CD1c-positive myeloid dendritic cell (primary cell): Measurements from ENCODE around the gene CD59.
"Not testable (repeated sequence)": the region's sequence is repeated elsewhere in the genome, so short reads cannot be mapped to it uniquely, and the experiment has no call there.

ENCODE experiments used
- DNase-seq: peaks from one replicate; pipeline ENCODE4 v3.0.0-alpha.2; 2016; ENCODE audit errors: extremely low spot score

Gene CD59

GRCh38 chr11:33713151-33713855 is 22.9 kb downstream of the CD59 start:
- no peak for DNase-seq

DNA sequence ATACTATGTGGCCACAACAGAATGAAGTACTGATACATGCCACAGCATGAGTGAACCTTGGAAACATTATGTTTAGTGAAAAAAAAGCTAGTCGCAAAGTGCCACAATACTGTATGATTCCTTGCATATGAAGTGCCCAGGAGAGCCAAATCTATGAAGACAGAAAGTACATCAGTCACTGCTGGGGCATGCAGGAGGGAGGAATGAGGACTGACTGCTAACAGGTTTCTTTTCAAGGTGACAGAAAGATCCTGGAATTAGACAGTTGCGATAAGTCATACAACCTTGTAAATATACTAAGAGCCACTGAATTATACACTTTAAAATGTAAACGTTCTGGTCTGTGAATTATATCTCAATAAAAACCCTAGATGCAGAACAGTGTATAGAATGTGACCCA is 23.8 kb downstream of the CD59 start:
- no peak for DNase-seq

- no peak for DNase-seq
Observed at GRCh38 chr11:33709466-33709865, 26.8 kb downstream of the CD59 start.

DNA sequence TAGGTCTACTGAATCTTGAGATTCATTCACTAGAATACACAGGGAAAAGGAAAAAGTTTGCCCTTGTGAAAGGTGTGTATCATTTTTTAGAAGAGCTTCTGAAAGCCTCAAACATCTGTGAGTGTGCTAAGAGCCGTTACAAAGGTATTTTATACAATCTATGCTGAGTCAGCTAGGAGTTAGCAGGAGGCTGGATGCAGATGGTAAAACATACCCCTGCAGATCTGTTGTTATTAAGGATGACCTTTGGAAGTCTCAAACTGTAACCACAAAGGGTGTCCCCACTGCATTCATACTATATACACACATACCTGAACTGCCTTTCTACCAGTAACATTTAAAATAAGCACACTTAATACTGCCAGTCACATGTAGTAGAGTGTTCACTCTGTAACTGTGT is 27.2 kb downstream of the CD59 start:
- DNase-seq: no peak

- DNase-seq: not testable (repeated sequence)
Observed at GRCh38 chr11:33707831-33708230, 28.4 kb downstream of the CD59 start.

DNA sequence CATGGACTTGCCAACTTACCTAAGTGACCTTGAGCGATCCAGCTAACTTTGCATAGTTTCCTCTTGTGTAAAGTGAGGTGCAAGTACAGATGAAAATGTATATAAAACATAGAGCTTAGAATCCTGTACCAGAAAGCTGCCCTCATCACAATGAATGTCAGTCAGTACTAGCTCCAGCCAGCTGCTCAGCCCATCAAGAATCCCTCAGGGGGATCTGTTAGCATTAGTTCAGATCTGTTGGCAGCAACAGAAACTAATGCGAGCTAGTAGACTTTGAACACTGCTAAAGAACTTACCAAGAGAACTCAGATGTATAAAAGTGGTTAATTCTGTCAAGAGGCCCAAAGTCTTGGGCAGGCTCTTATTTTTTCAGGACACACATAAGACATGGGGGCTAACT is 29.3 kb downstream of the CD59 start:
- DNase-seq: no peak

DNA sequence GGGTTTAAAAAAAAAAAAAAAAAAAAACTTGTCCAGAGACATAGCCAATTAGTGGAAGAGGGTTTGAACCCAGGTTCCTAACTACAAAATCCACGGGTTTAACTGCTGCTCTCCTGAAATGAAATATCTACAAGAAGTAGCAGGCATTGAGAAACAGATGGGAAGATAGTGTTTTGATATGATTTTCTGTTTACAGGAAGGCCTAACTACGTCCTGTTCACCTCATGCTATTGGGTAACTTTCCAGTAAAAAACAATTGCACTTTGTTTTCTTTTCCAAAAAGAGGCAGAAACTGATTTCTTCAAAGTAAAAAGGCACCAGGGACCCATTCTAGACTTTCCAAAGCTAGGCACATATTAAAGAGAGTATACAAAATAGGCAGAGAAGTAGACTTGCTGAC is 29.7 kb downstream of the CD59 start:
- DNase-seq: no peak

- no peak for DNase-seq
Observed at GRCh38 chr11:33704240-33705002, 31.8 kb downstream of the CD59 start.

- no peak for DNase-seq
Observed at GRCh38 chr11:33703788-33704187, 32.4 kb downstream of the CD59 start.

DNA sequence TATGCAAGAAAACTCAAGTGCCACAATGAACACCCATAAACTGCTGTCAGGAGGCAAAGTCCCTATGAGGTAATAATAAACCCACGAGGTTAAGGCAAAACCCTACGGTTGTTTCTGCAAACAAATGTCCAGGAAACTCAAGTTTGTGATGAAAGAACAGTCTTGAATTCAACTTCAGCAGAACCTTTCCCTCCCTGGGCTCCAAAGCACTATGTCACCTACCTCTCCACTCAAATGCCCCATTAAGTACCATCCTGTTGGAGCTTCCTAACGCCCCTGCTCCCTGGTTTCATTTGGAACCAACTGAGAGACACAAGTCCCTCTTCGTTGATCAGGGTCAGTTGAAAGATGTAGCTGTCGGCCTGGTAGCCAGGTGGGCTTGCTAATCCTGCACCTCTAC is 33.0 kb downstream of the CD59 start:
- no peak for DNase-seq

DNA sequence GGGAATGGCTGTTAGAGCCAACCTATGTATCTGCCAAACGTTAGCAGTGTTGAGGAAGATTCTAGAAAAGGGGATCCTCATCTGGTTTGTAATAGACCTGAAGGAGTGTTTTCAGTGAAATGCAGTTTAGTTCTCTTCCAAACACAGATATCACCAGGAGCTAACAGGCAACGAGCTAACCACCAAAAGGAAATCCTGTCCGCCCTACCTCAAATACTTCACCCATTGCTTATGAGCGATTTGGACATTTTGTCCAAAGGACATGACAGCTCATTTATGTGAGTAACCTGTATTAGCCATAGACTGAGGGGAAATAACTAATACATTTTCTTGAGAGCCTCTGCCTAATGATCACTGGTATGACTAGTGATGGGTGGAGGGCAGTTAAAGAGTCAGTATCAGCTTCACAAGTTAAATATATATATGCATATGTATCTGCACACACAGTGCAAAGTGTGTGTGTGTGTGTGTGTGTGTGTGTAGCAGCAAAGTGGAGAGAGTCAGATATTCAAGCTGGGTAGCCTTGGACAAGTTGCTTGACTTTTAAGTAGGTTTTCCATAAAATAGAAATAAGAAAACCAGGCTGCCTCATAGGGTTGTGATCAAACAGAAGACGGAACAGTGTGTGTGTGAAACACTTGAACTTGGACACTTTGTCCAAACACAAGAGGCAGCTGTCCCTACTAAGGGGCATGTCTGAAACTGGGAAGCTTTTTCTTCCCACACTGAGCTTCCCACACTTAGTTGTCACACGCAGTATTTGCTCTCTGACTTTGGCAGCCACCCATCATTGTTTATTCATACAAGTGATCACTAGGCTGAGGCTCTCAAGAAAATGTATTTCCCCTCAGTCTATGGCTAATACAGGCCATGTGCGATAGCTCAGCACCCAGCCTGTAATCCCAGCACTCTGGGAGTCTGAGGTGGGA is 34.7 kb downstream of the CD59 start:
- DNase-seq: peak; percentile 35

GRCh38 chr11:33700502-33701271 is 35.5 kb downstream of the CD59 start, which contains the start of gene C11orf91:
Gene C11orf91 (minus strand): TSS chr11:33700826. CDS start chr11:33700740, 86 bp downstream.
- peak; percentile 93 for DNase-seq

DNA sequence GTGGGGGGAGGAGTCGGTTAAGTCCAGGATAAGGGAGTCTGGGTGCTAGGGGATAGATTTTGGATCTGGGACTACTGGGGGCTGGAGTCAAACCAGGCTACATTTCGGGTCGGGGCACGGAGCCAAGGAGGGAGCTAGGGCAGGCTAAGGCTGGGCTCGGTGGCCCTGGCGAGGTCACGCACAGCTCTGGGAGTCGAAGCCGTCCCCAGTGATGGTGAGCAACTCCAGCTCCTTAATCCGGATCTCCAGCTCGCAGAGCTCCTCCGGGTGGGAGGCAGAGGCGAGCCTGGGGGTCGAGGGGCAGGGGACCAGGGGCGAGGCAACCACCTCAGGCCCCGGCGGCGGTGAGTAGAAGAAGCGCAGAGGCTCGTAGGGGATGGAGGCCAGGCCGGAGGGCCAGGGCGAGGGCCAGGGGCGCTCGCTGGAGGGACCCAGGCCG is 36.1 kb downstream of the CD59 start:
- DNase-seq: no peak

GRCh38 chr11:33699515-33700062 is 36.6 kb downstream of the CD59 start:
- no peak for DNase-seq

DNA sequence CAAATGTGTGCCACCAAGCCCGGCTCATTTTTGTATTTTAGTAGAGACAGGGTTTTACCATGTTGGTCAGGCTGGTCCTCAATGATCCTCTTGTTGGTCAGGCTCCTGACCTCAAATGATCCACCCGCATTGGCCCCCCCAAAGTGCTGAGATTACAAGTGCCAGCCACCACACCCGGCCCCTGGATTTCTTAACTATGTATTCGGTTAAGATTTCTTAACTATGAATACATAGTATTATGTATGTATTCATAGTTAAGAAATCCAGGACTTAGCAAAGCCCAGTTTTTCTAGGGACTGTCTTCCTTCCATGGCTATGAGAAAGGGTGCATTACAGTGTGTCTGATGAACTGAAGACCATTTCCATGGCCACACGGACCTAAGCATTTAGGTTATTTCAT is 37.3 kb downstream of the CD59 start:
- DNase-seq: no peak

- no peak for DNase-seq
Observed at GRCh38 chr11:33697997-33698396, 38.2 kb downstream of the CD59 start.

DNA sequence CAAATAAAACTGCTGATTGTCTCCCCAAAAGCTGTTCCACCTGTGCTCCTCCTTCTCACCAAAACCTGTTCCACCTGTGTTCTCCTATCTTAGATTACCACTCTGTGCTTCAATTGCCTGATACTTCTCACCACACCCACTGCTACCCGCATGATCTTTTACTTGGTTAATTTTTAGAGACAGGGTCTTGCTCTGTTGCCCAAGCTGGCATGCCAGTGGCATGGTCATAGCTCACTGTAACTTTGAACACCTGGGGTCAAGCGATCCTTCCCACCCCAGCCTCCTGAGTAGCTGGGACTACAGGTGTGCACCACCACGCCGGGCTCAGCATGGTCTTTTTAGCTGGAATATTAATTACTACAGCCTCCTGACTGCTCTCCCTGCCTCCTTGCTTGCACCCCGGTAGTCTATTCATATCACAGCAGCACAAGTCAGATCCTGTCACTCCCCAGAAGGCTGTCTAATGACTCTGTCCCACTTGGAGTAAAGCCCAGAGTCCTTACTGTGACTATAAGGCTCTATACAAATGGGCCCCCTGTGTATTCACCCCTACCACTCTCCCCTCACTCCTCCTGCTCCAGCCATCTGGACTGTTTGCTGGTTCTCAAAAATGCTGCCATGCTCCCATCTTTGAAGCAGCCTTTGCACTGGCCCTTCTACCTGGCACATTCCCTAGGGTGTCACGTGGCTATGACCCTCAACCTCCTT is 39.1 kb downstream of the CD59 start:
- DNase-seq: no peak

DNA sequence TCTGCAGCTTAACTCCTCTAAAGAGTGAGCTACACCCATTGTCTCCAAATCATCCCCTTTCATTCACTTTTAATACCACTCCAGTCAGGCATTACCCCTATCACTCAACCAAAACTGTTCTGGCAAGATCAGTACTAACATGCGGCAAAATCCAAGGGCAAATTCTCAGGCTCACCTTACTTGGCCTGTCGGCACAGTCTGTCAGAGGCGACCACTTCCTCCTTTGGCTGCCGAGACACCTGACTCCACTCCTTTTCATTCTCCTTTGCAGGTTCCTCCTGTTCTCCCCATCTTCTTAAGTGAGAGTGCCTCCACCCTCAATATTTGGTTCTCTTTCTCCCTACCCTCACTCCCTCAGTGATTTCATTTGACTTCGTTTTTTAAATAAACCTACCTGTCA is 39.8 kb downstream of the CD59 start:
- no peak for DNase-seq

DNA sequence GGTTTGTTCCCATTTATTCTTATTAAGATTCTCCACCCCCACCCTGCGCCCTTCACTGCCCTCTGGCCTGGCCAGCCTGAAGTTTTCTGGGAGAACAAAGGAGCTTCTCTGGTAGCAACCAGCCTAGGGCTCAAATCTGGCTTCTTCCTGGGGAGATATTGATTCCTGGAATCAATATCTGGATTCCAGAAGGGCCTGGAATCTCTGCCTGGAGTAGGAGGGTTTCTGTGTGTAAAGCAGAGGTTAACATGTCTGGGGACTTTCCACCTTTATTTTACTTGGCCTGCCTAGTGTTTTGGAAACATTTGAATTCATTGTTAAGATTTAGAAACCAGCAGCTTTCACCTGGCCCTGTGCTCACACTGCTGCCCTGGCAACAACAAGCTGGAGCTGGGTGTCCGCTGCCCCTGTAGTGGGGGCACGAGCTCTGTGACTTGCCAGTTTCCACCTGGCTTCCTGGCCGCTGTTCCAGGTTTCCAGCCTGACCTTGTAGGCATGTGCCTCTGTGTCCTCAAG is 41.1 kb downstream of the CD59 start:
- DNase-seq: no peak

GRCh38 chr11:33694346-33695050 is 41.7 kb downstream of the CD59 start:
- peak; percentile 10 for DNase-seq
